GM18951 (cell line): ENCODE results near the gene ADAMTSL5.

ENCODE experiments used
- POLR2A ChIP-seq: IDR thresholded peaks from 4 replicates; pipeline ENCODE4 v1.6.1; 2011; ENCODE audit warnings: mild to moderate bottlenecking; ENCODE audit not compliant: insufficient read length, insufficient read depth; ENCODE audit errors: extremely low read depth
- in situ Hi-C: fragments of 300-500 bp; cut with MboI; formaldehyde crosslinking; loops from one replicate; pipeline ENCODE4 v1.12.0; 2022; ENCODE audit warnings: low sequenced_read_pairs, mixed read lengths, inconsistent platforms; ENCODE audit not compliant: unreplicated experiment

The ADAMTSL5 gene

DNA sequence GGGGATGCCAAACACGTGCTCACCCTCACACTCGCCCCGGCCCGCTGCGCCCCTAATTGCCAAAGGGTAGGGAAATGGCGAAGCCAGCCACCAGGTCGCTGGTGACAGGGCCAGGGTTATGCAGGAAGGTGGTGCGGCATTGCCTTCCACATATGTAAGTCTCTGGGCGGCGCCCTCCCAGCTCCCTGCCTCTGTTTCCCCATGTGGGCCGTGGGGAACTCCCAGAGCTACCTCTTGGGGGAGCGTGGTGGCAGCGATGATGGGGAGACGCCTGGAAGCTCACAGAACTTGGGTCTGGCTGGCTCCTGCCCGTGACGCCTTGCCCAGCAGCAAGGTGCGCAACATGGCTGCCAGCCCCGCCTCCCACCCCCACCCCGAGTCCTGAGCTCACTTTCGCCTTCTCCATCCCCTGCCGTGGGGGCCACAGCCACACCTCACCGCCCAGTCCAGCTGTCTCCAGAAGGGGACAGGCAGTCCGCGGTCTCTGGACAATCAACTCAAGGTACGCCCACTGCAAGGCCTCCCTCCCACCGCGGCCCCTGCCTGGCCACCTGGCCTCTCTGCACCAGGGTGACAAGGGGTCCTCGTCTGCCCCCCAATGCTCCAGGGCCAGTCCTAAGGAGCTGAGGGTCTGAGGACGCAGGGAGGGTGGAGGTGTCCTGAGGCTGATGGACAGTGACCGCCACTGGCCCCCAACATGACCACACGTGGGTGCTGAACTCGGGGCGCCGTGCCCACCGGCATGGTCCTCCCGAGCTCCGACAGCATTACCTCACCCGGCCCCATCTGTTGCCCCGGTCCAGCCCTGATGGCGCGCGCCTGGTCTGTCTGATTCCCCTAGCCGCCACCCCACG lies 40.4 kb downstream of the ADAMTSL5 start:
- TF ChIP-seq POLR2A = peak; percentile 20
- in situ Hi-C loops = no loop called here

DNA sequence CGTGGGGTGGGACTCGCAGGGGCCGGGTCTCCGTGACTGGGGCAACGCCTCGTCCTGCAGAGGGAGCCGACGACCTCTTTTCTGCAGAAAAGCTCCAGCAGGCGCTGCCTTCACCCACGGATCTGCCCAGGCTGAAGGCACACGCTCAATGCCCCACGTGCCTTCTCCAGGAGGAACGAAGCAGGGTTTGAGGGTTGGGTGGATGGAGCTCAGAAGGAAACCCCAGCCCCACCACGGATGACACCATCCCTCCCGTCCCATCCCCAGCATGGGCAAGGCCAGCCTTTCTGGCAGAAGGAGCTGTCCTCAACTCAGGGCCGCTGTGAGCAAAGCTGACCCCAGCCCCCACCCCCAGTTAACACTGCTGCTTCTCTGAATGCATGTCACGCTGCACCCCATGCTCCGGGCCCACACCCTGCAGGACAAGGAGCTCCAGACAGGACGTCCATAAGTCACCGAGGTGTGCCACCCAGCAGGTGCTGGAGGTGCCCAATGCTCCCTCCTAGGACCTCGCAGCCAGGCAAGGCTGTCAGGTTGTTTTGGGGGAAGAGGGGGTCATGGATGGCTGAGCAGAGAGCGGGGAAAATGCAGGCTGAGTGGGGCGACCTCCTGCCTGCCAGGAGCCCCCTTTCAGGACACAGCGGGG lies 41.2 kb downstream of the ADAMTSL5 start:
- in situ Hi-C loops = no loop called here
- TF ChIP-seq POLR2A = no peak

DNA sequence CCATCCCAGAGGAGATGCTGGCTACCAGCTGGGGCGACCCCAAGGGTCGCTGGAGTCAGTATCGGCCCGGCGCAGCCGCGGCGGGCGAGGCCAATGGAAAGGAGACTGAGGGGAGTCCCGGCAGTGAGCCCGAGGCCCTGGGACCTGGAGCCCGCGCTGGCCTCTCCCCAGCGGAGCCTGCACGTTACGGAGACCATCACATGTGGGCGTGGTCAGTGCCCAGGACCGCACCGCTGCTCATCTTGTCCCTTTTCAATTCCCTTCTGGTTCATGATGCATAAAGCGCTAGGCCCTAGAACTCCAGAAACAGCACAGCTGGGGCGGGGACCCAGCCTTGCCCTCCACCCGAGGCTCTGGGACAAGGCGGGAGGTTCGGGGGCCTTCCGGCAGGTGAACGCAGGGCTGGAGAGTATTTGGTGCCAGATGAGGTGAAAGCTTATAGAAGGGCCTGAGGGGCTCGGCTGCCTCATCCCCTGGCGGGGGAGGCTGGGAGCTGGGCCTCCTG lies 41.8 kb downstream of the ADAMTSL5 start:
- in situ Hi-C loops = no loop called here

DNA sequence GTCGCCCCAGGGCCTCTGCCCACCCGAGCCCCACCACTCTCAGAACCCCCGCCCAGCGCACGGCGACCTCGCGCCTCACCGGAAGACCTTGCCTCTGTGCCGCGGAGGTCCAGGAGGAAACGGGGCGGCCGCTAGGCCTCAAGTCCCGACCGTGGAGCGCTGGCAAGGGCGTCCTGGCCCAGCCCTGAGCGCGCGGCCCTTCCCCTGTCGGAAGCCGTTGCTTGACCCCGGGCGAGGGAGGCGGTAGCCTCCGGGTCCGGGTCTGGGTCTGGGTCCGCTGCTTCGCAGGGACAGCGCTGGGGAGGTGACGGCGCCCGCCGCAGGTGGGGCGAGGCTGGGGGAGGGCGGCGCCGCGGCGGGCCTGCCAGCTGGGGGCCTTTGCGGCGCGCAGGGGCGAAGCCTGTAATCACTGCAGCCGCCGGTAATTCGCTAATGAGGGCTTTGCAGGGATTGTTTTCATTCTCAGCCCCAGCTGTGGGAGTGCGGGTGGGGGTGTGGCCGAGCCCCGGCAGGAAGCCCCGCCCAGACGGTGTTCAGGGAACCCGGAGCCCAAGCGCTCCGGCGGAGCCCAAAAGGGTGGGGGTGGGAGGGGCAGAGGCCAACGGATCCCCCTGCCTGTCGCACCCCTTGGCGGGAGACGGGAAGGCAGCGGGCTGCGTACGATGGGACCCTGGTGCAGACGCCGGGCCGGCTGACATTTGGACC lies 42.4 kb downstream of the ADAMTSL5 start:
- in situ Hi-C loops = no loop called here
- TF ChIP-seq POLR2A = no peak

More for the DNA sequence above, 41.8 kb downstream of the ADAMTSL5 start:
- no peak for TF ChIP-seq POLR2A

DNA sequence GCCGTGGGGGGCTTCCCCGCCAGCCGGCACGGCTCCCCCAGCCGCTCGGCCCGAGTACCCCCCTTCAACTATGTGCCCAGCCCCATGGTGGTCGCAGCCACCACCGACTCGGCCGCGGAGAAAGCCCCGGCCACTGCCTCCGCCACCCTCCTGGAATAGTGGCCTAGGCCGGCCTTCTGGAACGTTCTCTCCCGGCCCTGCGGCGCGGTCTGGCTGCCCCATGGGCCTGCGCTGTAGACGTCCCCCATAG lies 42.8 kb downstream of the ADAMTSL5 start:
- no peak for TF ChIP-seq POLR2A
- in situ Hi-C loops = no loop called here

DNA sequence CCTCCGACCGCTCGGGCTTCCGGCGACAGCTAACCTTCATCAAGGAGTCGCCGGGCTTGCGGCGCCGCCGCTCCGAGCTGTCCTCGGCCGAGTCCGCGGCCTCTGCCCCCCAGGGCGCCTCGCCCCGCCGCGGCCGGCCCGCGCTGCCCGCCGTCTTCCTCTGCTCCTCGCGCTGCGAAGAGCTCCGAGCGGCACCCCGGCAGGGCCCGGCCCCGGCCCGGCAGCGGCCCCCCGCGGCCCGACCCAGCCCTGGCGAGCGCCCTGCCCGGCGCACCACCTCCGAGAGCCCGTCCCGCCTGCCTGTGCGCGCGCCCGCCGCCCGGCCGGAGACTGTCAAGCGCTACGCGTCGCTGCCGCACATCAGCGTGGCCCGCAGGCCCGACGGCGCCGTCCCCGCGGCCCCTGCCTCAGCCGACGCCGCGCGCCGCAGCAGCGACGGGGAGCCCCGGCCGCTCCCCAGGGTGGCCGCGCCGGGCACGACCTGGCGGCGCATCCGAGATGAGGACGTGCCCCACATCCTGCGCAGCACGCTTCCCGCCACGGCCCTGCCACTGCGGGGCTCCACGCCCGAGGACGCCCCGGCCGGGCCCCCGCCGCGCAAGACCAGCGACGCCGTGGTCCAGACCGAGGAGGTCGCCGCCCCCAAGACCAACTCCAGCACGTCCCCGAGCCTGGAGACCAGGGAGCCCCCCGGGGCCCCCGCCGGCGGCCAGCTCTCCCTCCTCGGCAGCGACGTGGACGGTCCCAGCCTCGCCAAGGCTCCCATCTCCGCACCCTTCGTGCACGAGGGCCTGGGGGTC lies 43.4 kb downstream of the ADAMTSL5 start:
- in situ Hi-C loops = no loop called here
- no peak for TF ChIP-seq POLR2A

DNA sequence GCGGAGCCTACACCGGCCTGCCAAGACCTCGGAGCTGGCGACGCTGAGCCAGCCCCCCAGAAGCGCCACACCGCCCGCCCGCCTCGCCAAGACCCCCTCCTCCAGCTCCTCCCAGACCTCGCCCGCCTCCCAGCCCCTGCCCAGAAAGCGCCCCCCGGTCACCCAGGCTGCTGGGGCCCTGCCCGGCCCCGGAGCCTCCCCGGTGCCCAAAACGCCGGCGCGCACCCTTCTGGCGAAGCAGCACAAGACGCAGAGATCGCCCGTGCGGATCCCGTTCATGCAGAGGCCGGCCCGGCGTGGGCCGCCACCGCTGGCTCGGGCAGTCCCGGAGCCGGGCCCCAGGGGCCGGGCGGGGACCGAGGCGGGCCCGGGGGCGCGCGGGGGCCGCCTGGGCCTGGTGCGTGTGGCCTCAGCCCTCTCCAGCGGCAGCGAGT lies 44.0 kb downstream of the ADAMTSL5 start:
- no peak for TF ChIP-seq POLR2A

DNA sequence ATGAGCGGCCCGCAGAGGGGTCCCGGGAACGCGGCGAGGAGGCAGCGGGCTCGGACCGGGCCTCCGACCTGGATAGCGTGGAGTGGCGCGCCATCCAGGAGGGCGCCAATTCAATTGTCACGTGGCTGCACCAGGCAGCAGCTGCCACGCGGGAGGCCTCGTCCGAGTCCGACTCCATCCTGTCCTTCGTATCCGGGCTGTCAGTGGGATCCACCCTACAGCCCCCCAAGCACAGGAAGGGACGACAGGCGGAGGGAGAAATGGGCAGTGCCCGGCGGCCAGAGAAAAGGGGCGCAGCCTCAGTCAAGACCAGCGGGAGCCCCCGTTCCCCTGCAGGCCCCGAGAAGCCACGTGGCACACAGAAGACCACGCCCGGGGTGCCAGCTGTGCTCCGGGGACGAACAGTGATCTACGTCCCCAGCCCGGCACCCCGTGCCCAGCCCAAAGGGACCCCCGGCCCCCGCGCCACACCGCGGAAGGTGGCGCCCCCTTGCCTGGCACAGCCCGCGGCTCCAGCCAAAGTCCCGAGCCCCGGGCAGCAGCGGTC lies 44.5 kb downstream of the ADAMTSL5 start:
- no peak for TF ChIP-seq POLR2A
- in situ Hi-C loops = no loop called here

More for the DNA sequence above, 44.0 kb downstream of the ADAMTSL5 start:
- in situ Hi-C loops = no loop called here

DNA sequence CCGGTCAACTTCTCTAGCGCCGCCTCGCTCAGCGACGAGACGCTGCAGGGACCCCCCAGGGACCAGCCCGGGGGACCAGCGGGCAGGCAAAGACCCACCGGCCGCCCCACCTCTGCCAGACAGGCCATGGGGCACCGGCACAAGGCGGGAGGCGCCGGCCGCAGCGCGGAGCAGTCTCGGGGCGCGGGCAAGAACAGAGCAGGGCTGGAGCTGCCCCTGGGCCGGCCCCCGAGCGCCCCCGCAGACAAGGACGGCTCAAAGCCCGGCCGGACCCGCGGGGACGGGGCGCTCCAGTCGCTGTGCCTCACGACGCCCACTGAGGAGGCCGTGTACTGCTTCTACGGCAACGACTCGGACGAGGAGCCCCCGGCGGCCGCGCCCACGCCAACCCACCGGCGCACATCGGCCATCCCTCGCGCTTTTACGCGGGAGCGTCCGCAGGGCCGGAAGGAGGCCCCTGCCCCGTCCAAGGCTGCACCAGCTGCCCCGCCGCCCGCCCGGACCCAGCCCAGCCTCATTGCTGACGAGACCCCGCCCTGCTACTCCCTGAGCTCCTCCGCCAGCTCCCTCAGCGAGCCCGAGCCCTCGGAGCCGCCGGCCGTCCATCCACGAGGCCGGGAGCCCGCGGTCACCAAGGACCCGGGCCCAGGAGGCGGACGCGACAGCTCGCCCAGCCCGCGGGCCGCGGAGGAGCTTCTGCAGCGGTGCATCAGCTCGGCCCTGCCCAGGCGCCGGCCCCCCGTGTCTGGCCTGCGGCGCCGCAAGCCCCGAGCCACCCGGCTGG lies 45.1 kb downstream of the ADAMTSL5 start:
- in situ Hi-C loops = no loop called here
- TF ChIP-seq POLR2A = no peak

DNA sequence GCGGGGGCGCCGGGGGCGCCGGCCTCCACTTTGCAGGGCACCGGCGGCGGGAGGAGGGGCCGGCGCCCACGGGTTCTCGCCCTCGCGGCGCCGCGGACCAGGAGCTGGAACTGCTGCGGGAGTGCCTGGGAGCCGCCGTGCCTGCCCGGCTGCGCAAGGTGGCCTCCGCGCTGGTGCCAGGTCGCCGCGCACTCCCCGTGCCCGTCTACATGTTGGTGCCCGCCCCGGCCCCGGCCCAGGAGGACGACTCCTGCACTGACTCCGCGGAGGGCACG lies 45.7 kb downstream of the ADAMTSL5 start:
- in situ Hi-C loops = no loop called here
- no peak for TF ChIP-seq POLR2A

DNA sequence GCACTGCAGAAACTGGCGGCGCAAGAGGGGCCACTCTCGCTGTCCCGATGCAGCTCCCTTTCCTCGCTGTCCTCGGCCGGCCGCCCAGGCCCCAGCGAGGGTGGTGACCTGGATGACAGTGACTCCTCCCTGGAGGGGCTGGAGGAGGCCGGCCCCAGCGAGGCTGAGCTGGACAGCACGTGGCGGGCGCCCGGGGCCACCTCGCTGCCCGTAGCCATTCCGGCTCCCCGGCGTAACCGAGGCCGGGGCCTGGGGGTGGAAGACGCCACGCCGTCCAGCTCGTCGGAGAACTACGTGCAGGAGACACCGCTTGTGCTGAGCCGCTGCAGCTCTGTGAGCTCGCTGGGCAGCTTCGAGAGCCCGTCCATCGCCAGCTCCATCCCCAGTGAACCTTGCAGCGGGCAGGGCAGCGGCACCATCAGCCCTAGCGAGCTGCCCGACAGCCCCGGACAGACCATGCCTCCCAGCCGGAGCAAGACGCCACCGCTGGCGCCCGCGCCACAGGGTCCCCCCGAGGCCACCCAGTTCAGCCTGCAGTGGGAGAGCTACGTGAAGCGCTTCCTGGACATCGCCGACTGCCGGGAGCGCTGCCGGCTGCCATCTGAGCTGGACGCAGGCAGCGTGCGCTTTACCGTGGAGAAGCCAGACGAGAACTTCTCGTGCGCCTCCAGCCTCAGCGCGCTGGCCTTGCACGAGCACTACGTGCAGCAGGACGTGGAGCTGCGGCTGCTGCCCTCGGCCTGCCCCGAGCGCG lies 46.2 kb downstream of the ADAMTSL5 start:
- in situ Hi-C loops = no loop called here

More for the DNA sequence above, 46.2 kb downstream of the ADAMTSL5 start:
- TF ChIP-seq POLR2A = no peak
